BE2C (cell line): Measurements from ENCODE around the gene IGSF9B.

Experiments
- DNase-seq: peaks from one replicate; pipeline ENCODE4 v3.0.0-alpha.2; 2020
- H3K27me3 ChIP-seq: fragments of 250-450 bp; sonication (Bioruptor Pico); 2 replicates; pipeline ENCODE4 v1.5.1; 2020; ENCODE audit warnings: mild to moderate bottlenecking
- H3K36me3 ChIP-seq: fragments of 250-450 bp; sonication (Bioruptor Pico); 2 replicates; pipeline ENCODE4 v1.5.1; 2020; ENCODE audit warnings: mild to moderate bottlenecking
- H3K4me1 ChIP-seq: fragments of 250-450 bp; sonication (Bioruptor Pico); 2 replicates; pipeline ENCODE4 v1.5.1; 2020
- H3K4me3 ChIP-seq: 2 replicates; pipeline ENCODE4 v1.5.1; 2011; ENCODE audit warnings: low read depth, low read length
- H3K9me3 ChIP-seq: fragments of 250-450 bp; sonication (Bioruptor Pico); 2 replicates; pipeline ENCODE4 v1.5.1; 2020
- TF ChIP-seq, protein P1 (sequence below): IDR thresholded peaks from 2 replicates; pipeline ENCODE4 v1.5.1; 2012; ENCODE audit warnings: mild to moderate bottlenecking, low read depth, low read length

IGSF9B gene

DNA sequence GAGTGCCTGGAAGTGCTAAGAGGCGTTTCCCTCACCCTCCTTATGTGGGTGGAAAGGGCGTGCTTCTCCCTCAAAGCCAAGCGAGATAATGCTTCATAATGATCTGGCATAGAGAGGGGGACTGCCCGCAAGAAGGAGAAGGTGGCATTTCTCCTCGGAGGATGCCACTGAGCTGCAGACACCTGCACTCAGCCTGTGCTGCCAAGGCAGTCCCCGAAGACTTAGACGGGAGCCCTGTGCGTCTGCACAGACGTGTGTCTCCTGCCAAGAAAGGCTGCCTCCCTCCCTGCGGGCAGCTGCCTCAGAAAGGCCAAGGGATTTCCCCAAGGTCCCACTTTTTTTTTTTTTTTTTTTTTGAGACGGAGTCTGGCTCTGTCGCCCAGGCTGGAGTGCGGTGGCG lies 63.4 kb downstream of the IGSF9B start:
- H3K4me1 ChIP-seq, result no peaks in the 10 kb centered on the region
- H3K4me3 ChIP-seq, result no peak overlapping the region
- no peaks in the 10 kb centered on the region for H3K9me3 ChIP-seq
- TF ChIP-seq, protein P1, sequence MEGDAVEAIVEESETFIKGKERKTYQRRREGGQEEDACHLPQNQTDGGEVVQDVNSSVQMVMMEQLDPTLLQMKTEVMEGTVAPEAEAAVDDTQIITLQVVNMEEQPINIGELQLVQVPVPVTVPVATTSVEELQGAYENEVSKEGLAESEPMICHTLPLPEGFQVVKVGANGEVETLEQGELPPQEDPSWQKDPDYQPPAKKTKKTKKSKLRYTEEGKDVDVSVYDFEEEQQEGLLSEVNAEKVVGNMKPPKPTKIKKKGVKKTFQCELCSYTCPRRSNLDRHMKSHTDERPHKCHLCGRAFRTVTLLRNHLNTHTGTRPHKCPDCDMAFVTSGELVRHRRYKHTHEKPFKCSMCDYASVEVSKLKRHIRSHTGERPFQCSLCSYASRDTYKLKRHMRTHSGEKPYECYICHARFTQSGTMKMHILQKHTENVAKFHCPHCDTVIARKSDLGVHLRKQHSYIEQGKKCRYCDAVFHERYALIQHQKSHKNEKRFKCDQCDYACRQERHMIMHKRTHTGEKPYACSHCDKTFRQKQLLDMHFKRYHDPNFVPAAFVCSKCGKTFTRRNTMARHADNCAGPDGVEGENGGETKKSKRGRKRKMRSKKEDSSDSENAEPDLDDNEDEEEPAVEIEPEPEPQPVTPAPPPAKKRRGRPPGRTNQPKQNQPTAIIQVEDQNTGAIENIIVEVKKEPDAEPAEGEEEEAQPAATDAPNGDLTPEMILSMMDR, result no peak
- H3K36me3 ChIP-seq, result no peaks in the 10 kb centered on the region; the same call in 1 of the 2 replicates
- DNase-seq, result no peak
- H3K27me3 ChIP-seq, result peaks cover 3% of the 10 kb centered on the region; the same call in 1 of the 2 replicates

DNA sequence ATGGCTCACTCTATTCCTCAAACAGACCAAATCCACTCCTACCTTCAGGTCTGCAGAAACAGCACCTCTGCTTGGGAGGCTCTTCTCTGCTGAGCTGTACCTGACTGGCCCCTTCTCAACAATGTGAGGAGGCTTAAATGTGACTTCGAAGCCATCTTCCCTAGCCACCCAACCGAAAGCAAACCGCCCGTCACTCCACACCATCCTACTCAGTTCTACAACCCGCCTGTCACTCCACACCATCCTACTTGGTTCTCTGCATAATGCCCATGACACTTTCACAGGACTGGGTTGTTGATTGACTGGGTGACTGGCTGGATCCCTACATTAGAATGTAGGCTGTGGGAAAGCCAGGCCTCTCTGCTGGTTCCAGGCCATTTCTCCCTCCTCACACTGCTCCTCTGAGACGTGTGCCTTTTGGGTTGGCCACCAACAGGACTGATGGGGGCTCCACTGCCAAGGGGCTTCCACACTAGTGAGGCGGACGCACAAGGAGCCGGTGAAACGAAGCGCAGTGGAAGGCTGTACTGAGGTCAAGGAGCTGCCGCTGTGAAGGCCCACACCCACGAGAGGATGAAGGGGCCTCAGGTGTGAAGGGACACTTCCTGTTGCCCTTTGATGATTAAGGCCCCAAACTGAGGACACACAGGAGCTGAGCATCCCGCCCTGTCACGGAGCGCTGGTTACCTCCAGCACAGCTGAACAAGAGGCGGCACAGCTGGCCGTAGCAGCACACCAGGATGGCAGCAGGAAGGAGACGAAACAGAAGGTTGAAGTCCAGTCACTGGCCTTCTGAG lies 64.0 kb downstream of the IGSF9B start:
- no peak for DNase-seq
- Histone ChIP-seq H3K27me3 (peaks cover 3% of the 10 kb centered on the region; the same call in 1 of the 2 replicates), H3K9me3 (no peaks in the 10 kb centered on the region), H3K36me3 (no peaks in the 10 kb centered on the region; the same call in 1 of the 2 replicates), H3K4me1 (no peaks in the 10 kb centered on the region), H3K4me3 (no peak overlapping the region)
- TF ChIP-seq, protein P1, result no peak

DNA sequence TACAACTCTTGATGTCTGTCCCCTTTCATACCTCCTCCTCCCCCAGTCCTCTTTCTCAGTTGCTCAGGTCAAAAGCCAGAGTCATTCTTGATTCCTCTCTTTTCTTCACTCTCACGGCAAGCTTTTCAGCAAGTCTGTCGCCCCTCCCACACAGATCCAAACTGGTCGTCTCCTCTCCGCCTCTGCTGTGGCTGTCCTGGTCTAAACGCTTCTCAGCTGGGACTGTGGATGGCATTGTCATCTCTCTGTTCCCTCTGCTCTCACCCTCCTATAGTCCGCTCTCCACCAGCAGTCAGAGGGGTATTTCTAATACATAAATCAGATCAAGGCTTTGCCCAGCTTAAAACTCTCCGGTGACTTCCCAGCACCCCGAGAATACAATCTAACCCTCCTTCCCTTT lies 64.6 kb downstream of the IGSF9B start:
- H3K27me3 ChIP-seq, result peaks cover 3% of the 10 kb centered on the region; the same call in 1 of the 2 replicates
- H3K9me3 ChIP-seq, result no peaks in the 10 kb centered on the region
- TF ChIP-seq, protein P1, result no peak
- no peak overlapping the region for H3K4me3 ChIP-seq
- H3K36me3 ChIP-seq, result no peaks in the 10 kb centered on the region; the same call in 1 of the 2 replicates
- no peaks in the 10 kb centered on the region for H3K4me1 ChIP-seq
- DNase-seq, result no peak

DNA sequence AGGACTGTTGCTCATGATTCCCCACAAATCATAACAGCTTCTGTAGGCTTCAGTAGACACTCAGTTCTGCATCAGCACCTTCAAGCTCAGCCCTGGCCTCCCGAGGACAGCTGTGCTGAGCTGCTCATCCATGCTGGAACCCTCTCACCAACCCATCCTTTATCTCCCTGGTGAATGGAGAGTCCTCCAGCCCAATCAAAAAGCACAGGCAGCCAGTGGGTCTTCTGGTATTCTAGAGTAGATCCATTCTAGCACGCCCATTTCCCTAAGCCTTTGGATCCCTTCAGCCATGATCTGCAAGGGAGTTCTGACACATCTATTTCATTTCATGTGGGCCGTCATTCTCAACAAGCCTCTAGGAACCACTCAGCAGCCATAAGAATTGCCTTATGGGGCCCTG lies 66.9 kb downstream of the IGSF9B start:
- no peaks in the 10 kb centered on the region for H3K4me1 ChIP-seq
- no peak for DNase-seq
- no peak overlapping the region for H3K4me3 ChIP-seq
- no peaks in the 10 kb centered on the region for H3K36me3 ChIP-seq
- TF ChIP-seq, protein P1, result no peak
- peaks cover 3% of the 10 kb centered on the region; the same call in 1 of the 2 replicates for H3K27me3 ChIP-seq
- H3K9me3 ChIP-seq, result no peaks in the 10 kb centered on the region

DNA sequence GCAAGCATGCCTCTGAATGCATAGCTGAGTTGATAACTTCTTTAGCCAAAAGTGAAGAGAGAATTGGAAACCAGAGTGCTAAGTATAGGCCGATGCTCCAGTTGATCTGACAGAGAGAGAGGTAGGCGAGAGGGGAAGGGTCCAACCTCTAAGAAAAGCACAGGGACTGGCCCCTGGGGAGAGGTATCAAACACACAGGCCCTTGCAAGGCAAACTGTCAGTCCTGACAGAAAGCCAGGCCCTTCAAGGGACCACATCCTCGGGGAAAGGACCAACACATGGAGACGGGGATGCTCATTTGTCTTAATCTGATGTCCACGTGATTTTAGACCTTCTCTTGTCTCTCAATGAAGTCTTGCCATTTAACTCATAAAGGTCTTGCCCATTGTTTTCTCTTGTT lies 67.6 kb downstream of the IGSF9B start:
- Histone ChIP-seq H3K36me3 (no peaks in the 10 kb centered on the region), H3K4me1 (no peaks in the 10 kb centered on the region), H3K27me3 (peaks cover 3% of the 10 kb centered on the region; the same call in 1 of the 2 replicates), H3K4me3 (no peak overlapping the region), H3K9me3 (no peaks in the 10 kb centered on the region)
- TF ChIP-seq, protein P1, result no peak
- DNase-seq, result no peak

DNA sequence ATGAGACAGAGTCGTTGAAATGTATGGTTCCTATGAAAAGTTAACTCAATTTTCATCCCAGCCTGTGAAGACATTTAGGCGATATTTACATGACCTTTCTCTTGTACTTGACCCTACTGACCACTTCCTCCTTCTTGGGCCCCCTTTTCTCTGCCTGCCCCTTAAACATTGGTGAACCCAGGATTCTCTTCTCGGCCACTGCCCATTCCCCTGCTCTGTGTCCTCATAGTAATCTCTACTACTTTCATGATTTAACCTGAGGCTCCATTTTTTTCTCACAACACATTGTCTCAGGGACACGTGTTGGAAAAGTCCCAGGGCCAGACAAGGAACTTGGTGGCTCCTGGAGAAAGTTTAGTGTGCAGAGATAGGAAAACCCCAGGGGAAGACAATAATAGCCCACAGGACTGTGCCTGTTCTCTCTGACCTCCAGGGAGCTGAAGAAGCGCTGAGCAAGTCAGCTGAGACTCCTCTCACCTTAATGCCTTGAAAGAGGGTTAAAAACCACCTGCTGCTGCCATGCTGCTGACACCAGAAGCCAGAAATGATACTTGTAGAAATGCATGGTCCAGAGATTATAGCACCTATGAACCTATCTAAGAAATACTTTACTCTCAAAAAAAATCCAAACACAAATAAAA lies 69.0 kb downstream of the IGSF9B start:
- no peak overlapping the region for H3K4me3 ChIP-seq
- H3K4me1 ChIP-seq, result no peaks in the 10 kb centered on the region
- H3K27me3 ChIP-seq, result peaks cover 3% of the 10 kb centered on the region; the same call in 1 of the 2 replicates
- DNase-seq, result no peak
- no peaks in the 10 kb centered on the region for H3K36me3 ChIP-seq
- no peaks in the 10 kb centered on the region for H3K9me3 ChIP-seq
- TF ChIP-seq, protein P1, result no peak
